HepG2 (cell line): Measurements from ENCODE around the gene EIF4ENIF1. TPM values are rescaled to one million over a fixed set of nuclear protein-coding genes. Genes with fewer than 3 reads are reported as not detected.

Source experiments
- ATAC-seq: fragments of 200-7000 bp; cut with Tn5 transposase; 3 replicates; pipeline ENCODE4 v1.9.1; 2020; ENCODE audit warnings: mild to moderate bottlenecking, moderate library complexity
- BruUV-seq: library from RNA; stranded (reverse); fragments of 400-500 nt; replicated peaks from 2 replicates; lab custom pipeline; 2021; lab: Mats Ljungman, UMichigan
- CTCF ChIA-PET: fragments of 300-600 bp; formaldehyde crosslinking; extraction: SDS; loops from one replicate; lab custom pipeline; 2021; ENCODE audit warnings: low total read pairs, inconsistent platforms, low intra/inter-chr PET ratio; lab: Yijun Ruan, JAX
- POLR2A ChIA-PET: fragments of 350-600 bp; sonication (Branson Sonifier 250); formaldehyde crosslinking; loops from one replicate; lab custom pipeline; 2020; ENCODE audit warnings: antibody characterized with exemption, inconsistent platforms; lab: Yijun Ruan, JAX
- DNase-seq: peaks from one replicate; pipeline ENCODE4 v3.0.0-alpha.2; 2015; ENCODE audit warnings: low spot score
- FAIRE-seq: peaks from 3 replicates; lab custom pipeline; 2011; peaks lifted over from hg19 to GRCh38; lab: Jason Lieb, UNC
- H2AFZ ChIP-seq: one replicate; pipeline ENCODE4 v1.6.1; 2011; ENCODE audit warnings: low read length, inconsistent platforms
- H3K27ac ChIP-seq: fragments of 300-600 bp; 3 replicates; pipeline ENCODE4 v1.8.0; 2011; ENCODE audit warnings: mixed run types, mild to moderate bottlenecking, mixed read lengths, low read length, inconsistent platforms; ENCODE audit not compliant: insufficient read depth; ENCODE audit errors: extremely low read length
- H3K27me3 ChIP-seq, 2 experiments: fragments of 200-600 bp in 1 of 2; 2 replicates in 1 of 2; 3 replicates in 1 of 2; pipeline versions ENCODE4 v1.6.0 to v1.8.0; 2011; ENCODE audit warnings: low read length in 2 of 2, mild to moderate bottlenecking in 2 of 2, moderate library complexity in 2 of 2, inconsistent platforms in 1 of 2; ENCODE audit not compliant: insufficient read depth in 2 of 2, control insufficient read depth in 1 of 2
- H3K36me3 ChIP-seq, 2 experiments: fragments of 200-600 bp in 1 of 2; replicated peaks in 1 of 2; 2 replicates in 1 of 2; 3 replicates in 1 of 2; pipeline versions ENCODE4 v1.5.1 to v1.8.0; 2011; ENCODE audit warnings: low read length in 2 of 2, inconsistent platforms in 1 of 2; ENCODE audit not compliant: insufficient read depth in 2 of 2, control insufficient read depth in 1 of 2
- H3K4me1 ChIP-seq: 2 replicates; pipeline ENCODE4 v1.5.1; 2012; ENCODE audit warnings: low read length, inconsistent platforms; ENCODE audit not compliant: insufficient read depth
- H3K4me2 ChIP-seq: 2 replicates; pipeline ENCODE4 v1.6.0; 2011; ENCODE audit warnings: low read depth, low read length, inconsistent platforms
- H3K4me3 ChIP-seq, 3 experiments: fragments of 200-600 bp in 1 of 3; sonication (generic), shearing (Covaris generic) in 1 of 3; replicated peaks in 1 of 3; 2 replicates each; pipeline ENCODE4 v1.5.1; 2011 to 2016; ENCODE audit warnings: low read length in 3 of 3, inconsistent platforms in 2 of 3, low read depth in 2 of 3, mild to moderate bottlenecking in 2 of 3, control low read depth in 1 of 3, mixed read lengths in 1 of 3; ENCODE audit not compliant: insufficient read depth in 1 of 3
- H3K79me2 ChIP-seq: one replicate; pipeline ENCODE4 v1.6.1; 2011; ENCODE audit warnings: low read length, inconsistent platforms; ENCODE audit not compliant: insufficient read depth
- H3K9ac ChIP-seq: 2 replicates; pipeline ENCODE4 v1.6.0; 2011; ENCODE audit warnings: mild to moderate bottlenecking, low read depth, low read length, inconsistent platforms; ENCODE audit not compliant: insufficient read depth
- H3K9me3 ChIP-seq: 2 replicates; pipeline ENCODE4 v1.5.1; 2012; ENCODE audit warnings: mild to moderate bottlenecking, low read length
- H4K20me1 ChIP-seq: 2 replicates; pipeline ENCODE4 v1.6.0; 2011; ENCODE audit warnings: inconsistent platforms, mild to moderate bottlenecking, low read length, moderate library complexity; ENCODE audit not compliant: insufficient read depth
- ETV6 ChIP-seq: sonication (generic); formaldehyde crosslinking; conservative IDR thresholded peaks from 2 replicates; pipeline ENCODE4 v1.4.0; 2020; ENCODE audit warnings: missing genetic modification reagents
- PRDM15 ChIP-seq: sonication (generic); formaldehyde crosslinking; IDR thresholded peaks from 2 replicates; pipeline ENCODE4 v1.4.0; 2020; ENCODE audit warnings: missing genetic modification reagents
- SP5 ChIP-seq: IDR thresholded peaks from 2 replicates; pipeline ENCODE4 v1.6.1; 2016; ENCODE audit warnings: low read depth, borderline replicate concordance
- ZNF652 ChIP-seq: IDR thresholded peaks from 2 replicates; pipeline ENCODE4 v1.6.1; 2016; ENCODE audit warnings: low read depth, borderline replicate concordance
- WGBS: methylation state at CpG from one replicate; pipeline ENCODE4 v1.1.6; 2017; ENCODE audit warnings: low lambda C conversion rate; 5-methylcytosine and 5-hydroxymethylcytosine counted together
- in situ Hi-C: cut with HindIII; loops from 2 replicates; pipeline ENCODE4 v1.10.0; 2017; ENCODE audit warnings: low pct_unique_long_range_greater_than_20kb; ENCODE audit not compliant: extremely low pct_ligation_motif_present
- intact Hi-C: fragments of 100-400 bp; cut with micrococcal nuclease; formaldehyde crosslinking; loops from one replicate; pipeline ENCODE4 v1.10.0; 2022; ENCODE audit not compliant: unreplicated experiment
- polyA plus RNA-seq, 8 experiments: library from polyadenylated mRNA; depleted of rRNA in 3 of 8; stranded (reverse) in 7 of 8; unstranded in 1 of 8; fragments of >200 nt; fragmentation: Illumina TruSeq in 4 of 8; extraction: Trizol in 4 of 8; gene quantifications; 2 replicates each; pipeline versions ENCODE4 v1.2.1 to v1.2.3, GENCODE V29; 2011 to 2016; ENCODE audit warnings: low read depth in 4 of 8, missing spikeins in 1 of 8, mixed read lengths in 1 of 8; ENCODE audit not compliant: insufficient read depth in 1 of 8
- total RNA-seq, 5 experiments: library from RNA; depleted of rRNA; stranded (reverse); fragments of >200 nt; fragmentation: Illumina TruSeq; extraction: Trizol; gene quantifications; 2 replicates each; pipeline ENCODE4 v1.2.3, GENCODE V29; 2016; ENCODE audit warnings: low read depth in 1 of 5
- TF ChIP-seq, protein P1 (sequence below): sonication (generic); formaldehyde crosslinking; IDR thresholded peaks from 2 replicates; pipeline ENCODE4 v1.4.0; 2020; ENCODE audit warnings: missing genetic modification reagents
- TF ChIP-seq, protein P2 (sequence below): sonication (generic); formaldehyde crosslinking; IDR thresholded peaks from 2 replicates; pipeline ENCODE4 v1.4.0; 2020; ENCODE audit warnings: missing genetic modification reagents

The EIF4ENIF1 gene
- total and polyA plus RNA-seq, 2 of the 13 experiments (the other 11 are each of a cell fraction or from before 2014, with no cell fraction given) = 11.9 to 12.3 TPM

GRCh38 chr22:31446208-31446607, 43.4 kb downstream of the EIF4ENIF1 start:
- ATAC-seq = no peak
- no TSS peak for BruUV-seq
- in situ Hi-C loops (no loop called here), intact Hi-C loops (no loop called here)
- POLR2A ChIA-PET = no interaction called here
- H3K4me1 ChIP-seq = no peaks in the 10 kb centered on the region
- H2AFZ ChIP-seq = no peak overlapping the region
- no peak overlapping the region for H3K4me2 ChIP-seq
- FAIRE-seq = peak; percentile 4
- DNase-seq = no peak
- peaks cover 17 to 60% of the 10 kb centered on the region in 2 experiments for H3K36me3 ChIP-seq
- no peaks in the 10 kb centered on the region for H3K79me2 ChIP-seq
- no peak overlapping the region for H3K9ac ChIP-seq
- TF ChIP-seq ZNF652 (CRISPR knock-in tag) = peak; percentile 43; the same call in 1 of the 2 replicates
- TF ChIP-seq ETV6 (CRISPR knock-in tag) = no peak
- no peak overlapping the region for H3K4me3 ChIP-seq
- no peaks in the 10 kb centered on the region for H3K27me3 ChIP-seq
- 90% methylated on average over 3 of the region's 3 CpGs for WGBS
- no peak overlapping the region for H3K27ac ChIP-seq
- CTCF ChIA-PET = no interaction called here
- no peaks in the 10 kb centered on the region for H4K20me1 ChIP-seq
- no peaks in the 10 kb centered on the region for H3K9me3 ChIP-seq

- FAIRE-seq (no peak), DNase-seq (no peak), ATAC-seq (no peak)
- ChIA-PET CTCF (no interaction called here), POLR2A (no interaction called here)
- no peak overlapping the region for H3K4me2 ChIP-seq
- peaks cover 20 to 65% of the 10 kb centered on the region in 2 experiments for H3K36me3 ChIP-seq
- BruUV-seq = no TSS peak
- no peak overlapping the region for H3K4me3 ChIP-seq
- 100% methylated on average over 3 of the region's 3 CpGs for WGBS
- H4K20me1 ChIP-seq = no peaks in the 10 kb centered on the region
- in situ Hi-C loops (no loop called here), intact Hi-C loops (no loop called here)
- H2AFZ ChIP-seq = no peak overlapping the region
- H3K27me3 ChIP-seq = no peaks in the 10 kb centered on the region
- H3K9me3 ChIP-seq = no peaks in the 10 kb centered on the region
- no peaks in the 10 kb centered on the region for H3K79me2 ChIP-seq
- H3K9ac ChIP-seq = no peak overlapping the region
- H3K4me1 ChIP-seq = no peaks in the 10 kb centered on the region
- no peak overlapping the region for H3K27ac ChIP-seq
- TF ChIP-seq, protein P1, sequence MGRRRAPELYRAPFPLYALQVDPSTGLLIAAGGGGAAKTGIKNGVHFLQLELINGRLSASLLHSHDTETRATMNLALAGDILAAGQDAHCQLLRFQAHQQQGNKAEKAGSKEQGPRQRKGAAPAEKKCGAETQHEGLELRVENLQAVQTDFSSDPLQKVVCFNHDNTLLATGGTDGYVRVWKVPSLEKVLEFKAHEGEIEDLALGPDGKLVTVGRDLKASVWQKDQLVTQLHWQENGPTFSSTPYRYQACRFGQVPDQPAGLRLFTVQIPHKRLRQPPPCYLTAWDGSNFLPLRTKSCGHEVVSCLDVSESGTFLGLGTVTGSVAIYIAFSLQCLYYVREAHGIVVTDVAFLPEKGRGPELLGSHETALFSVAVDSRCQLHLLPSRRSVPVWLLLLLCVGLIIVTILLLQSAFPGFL (CRISPR knock-in tag) = no peak
- no peak for TF ChIP-seq SP5 (CRISPR knock-in tag)
- TF ChIP-seq, protein P2, sequence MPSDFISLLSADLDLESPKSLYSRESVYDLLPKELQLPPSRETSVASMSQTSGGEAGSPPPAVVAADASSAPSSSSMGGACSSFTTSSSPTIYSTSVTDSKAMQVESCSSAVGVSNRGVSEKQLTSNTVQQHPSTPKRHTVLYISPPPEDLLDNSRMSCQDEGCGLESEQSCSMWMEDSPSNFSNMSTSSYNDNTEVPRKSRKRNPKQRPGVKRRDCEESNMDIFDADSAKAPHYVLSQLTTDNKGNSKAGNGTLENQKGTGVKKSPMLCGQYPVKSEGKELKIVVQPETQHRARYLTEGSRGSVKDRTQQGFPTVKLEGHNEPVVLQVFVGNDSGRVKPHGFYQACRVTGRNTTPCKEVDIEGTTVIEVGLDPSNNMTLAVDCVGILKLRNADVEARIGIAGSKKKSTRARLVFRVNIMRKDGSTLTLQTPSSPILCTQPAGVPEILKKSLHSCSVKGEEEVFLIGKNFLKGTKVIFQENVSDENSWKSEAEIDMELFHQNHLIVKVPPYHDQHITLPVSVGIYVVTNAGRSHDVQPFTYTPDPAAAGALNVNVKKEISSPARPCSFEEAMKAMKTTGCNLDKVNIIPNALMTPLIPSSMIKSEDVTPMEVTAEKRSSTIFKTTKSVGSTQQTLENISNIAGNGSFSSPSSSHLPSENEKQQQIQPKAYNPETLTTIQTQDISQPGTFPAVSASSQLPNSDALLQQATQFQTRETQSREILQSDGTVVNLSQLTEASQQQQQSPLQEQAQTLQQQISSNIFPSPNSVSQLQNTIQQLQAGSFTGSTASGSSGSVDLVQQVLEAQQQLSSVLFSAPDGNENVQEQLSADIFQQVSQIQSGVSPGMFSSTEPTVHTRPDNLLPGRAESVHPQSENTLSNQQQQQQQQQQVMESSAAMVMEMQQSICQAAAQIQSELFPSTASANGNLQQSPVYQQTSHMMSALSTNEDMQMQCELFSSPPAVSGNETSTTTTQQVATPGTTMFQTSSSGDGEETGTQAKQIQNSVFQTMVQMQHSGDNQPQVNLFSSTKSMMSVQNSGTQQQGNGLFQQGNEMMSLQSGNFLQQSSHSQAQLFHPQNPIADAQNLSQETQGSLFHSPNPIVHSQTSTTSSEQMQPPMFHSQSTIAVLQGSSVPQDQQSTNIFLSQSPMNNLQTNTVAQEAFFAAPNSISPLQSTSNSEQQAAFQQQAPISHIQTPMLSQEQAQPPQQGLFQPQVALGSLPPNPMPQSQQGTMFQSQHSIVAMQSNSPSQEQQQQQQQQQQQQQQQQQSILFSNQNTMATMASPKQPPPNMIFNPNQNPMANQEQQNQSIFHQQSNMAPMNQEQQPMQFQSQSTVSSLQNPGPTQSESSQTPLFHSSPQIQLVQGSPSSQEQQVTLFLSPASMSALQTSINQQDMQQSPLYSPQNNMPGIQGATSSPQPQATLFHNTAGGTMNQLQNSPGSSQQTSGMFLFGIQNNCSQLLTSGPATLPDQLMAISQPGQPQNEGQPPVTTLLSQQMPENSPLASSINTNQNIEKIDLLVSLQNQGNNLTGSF (CRISPR knock-in tag) = no peak
- TF ChIP-seq PRDM15 (CRISPR knock-in tag) = no peak
These were observed 44.0 kb downstream of the EIF4ENIF1 start for GRCh38 chr22:31445642-31446041.
